ENCODE results near the gene PHF2. TPM values are rescaled to one million over a fixed set of nuclear protein-coding genes. Genes with fewer than 3 reads are reported as not detected.

Gene PHF2
- total and polyA plus RNA-seq, 2 of the 8 experiments (the other 6 are each of a cell fraction or from before 2014, with no cell fraction given): 3.4 to 9.4 TPM

GRCh38 chr9:93649610-93650261 lies 73.4 kb downstream of the PHF2 start (continued):
- TF ChIP-seq USF2 (IDR thresholded peaks at IDR 0.05; ENCODE audit: low read length) (no peak), SIN3A (conservative IDR thresholded peaks at IDR 0.05 in 1 of 2, IDR thresholded peaks at IDR 0.05 in 1 of 2; ENCODE audit: low read depth in 1 of 2, low read length in 2 of 2) (no peak)

Measured in H1 (cell line).